Measurements from ENCODE around the gene SSTR5.

SSTR5 gene

DNA sequence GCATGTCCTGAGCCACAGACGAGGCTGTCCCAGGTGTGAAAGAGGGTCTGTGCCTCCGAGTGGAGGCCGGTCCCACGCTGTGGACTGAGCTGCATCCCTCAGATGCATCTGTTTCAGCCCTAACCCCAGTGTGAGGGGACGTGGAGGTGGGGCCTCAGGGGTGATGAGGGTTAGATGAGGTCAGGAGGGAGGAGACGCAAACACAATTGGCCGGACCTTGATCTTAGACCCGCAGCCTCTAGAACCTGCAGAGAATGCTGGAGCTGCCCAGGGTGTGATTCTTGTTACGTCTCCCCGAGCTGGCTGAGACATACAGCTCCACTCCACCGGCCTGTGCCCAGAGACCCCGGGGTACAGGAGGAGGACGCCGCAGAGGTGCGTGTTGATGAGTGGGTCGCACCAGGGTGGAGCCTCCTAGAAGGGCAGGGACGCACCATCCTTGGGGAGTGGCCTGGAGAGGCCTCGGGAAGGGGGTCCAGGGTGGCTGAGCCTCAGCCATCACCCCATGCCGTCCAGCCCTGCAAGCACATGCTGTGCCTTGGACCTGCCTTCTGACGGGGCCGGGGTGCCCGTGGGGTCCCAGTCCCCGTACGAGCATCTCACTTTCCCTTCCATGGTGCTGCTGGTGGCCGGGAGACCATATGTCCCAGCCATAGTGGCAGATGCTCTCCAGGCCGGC lies 40.1 kb downstream of the SSTR5 start:
- no peak for TF ChIP-seq CTCF (IDR thresholded peaks at IDR 0.05; ENCODE audit: poor library complexity, severe bottlenecking)
- H3K36me3 ChIP-seq (ENCODE audit: low read depth) = no peaks in the 10 kb centered on the region
- ATAC-seq (ENCODE audit: low read depth) = no peak
- H3K4me1 ChIP-seq (ENCODE audit: insufficient read depth, poor library complexity, severe bottlenecking) = no peaks in the 10 kb centered on the region
- peaks cover 38% of the 10 kb centered on the region for H3K27me3 ChIP-seq (ENCODE audit: insufficient read depth, poor library complexity, severe bottlenecking)
- no peak for DNase-seq (ENCODE audit: low spot score)
- H3K27ac ChIP-seq (ENCODE audit: poor library complexity, severe bottlenecking) = no peak overlapping the region
- no peaks in the 10 kb centered on the region for H3K9me3 ChIP-seq (ENCODE audit: severe bottlenecking)
- no peak overlapping the region for H3K4me3 ChIP-seq (ENCODE audit: severe bottlenecking)

GRCh38 chr16:1113489-1113888 lies 40.9 kb downstream of the SSTR5 start:
- Histone ChIP-seq H3K27ac (ENCODE audit: poor library complexity, severe bottlenecking) (no peak overlapping the region), H3K4me1 (ENCODE audit: insufficient read depth, poor library complexity, severe bottlenecking) (no peaks in the 10 kb centered on the region), H3K9me3 (ENCODE audit: severe bottlenecking) (no peaks in the 10 kb centered on the region), H3K27me3 (ENCODE audit: insufficient read depth, poor library complexity, severe bottlenecking) (peaks cover 30% of the 10 kb centered on the region), H3K36me3 (ENCODE audit: low read depth) (no peaks in the 10 kb centered on the region), H3K4me3 (ENCODE audit: severe bottlenecking) (no peak overlapping the region)
- ATAC-seq (ENCODE audit: low read depth) (no peak), DNase-seq (ENCODE audit: low spot score) (no peak)
- no peak for TF ChIP-seq CTCF (IDR thresholded peaks at IDR 0.05; ENCODE audit: poor library complexity, severe bottlenecking)

- Histone ChIP-seq H3K4me3 (ENCODE audit: severe bottlenecking) (no peak overlapping the region), H3K27ac (ENCODE audit: poor library complexity, severe bottlenecking) (no peak overlapping the region), H3K9me3 (ENCODE audit: severe bottlenecking) (no peaks in the 10 kb centered on the region), H3K27me3 (ENCODE audit: insufficient read depth, poor library complexity, severe bottlenecking) (peaks cover 25% of the 10 kb centered on the region), H3K4me1 (ENCODE audit: insufficient read depth, poor library complexity, severe bottlenecking) (no peaks in the 10 kb centered on the region), H3K36me3 (ENCODE audit: low read depth) (no peaks in the 10 kb centered on the region)
- no peak for TF ChIP-seq CTCF (IDR thresholded peaks at IDR 0.05; ENCODE audit: poor library complexity, severe bottlenecking)
- DNase-seq (ENCODE audit: low spot score) = no peak
- no peak for ATAC-seq (ENCODE audit: low read depth)
Observed at GRCh38 chr16:1113889-1114526, 41.5 kb downstream of the SSTR5 start.

- ATAC-seq (ENCODE audit: low read depth) (no peak), DNase-seq (ENCODE audit: low spot score) (no peak)
- H3K36me3 ChIP-seq (ENCODE audit: low read depth) = no peaks in the 10 kb centered on the region
- H3K4me3 ChIP-seq (ENCODE audit: severe bottlenecking) = no peak overlapping the region
- TF ChIP-seq CTCF (IDR thresholded peaks at IDR 0.05; ENCODE audit: poor library complexity, severe bottlenecking) = no peak
- no peaks in the 10 kb centered on the region for H3K9me3 ChIP-seq (ENCODE audit: severe bottlenecking)
- H3K4me1 ChIP-seq (ENCODE audit: insufficient read depth, poor library complexity, severe bottlenecking) = no peaks in the 10 kb centered on the region
- H3K27me3 ChIP-seq (ENCODE audit: insufficient read depth, poor library complexity, severe bottlenecking) = peaks cover 9% of the 10 kb centered on the region
- H3K27ac ChIP-seq (ENCODE audit: poor library complexity, severe bottlenecking) = no peak overlapping the region
Observed at GRCh38 chr16:1116693-1117077, 44.1 kb downstream of the SSTR5 start.
